Ishikawa (cell line): Measurements from ENCODE around the gene OR4C3.

Source experiments
- CREB1 ChIP-seq: IDR thresholded peaks from 2 replicates; pipeline ENCODE4 v1.6.1; 2012; ENCODE audit warnings: low read depth
- TCF12 ChIP-seq: IDR thresholded peaks from 2 replicates; pipeline ENCODE4 v1.6.1; 2012; ENCODE audit warnings: low read depth

GRCh38 chr11:48366365-48366764, 41.6 kb downstream of the OR4C3 start, which contains the start of gene OR4C5:
- TF ChIP-seq CREB1: no peak
- no peak for TF ChIP-seq TCF12
